ENCODE data around the gene POFUT1.
A peak's percentile ranks its signal among the peaks of the same experiment; 100 is the strongest.

The POFUT1 gene

DNA sequence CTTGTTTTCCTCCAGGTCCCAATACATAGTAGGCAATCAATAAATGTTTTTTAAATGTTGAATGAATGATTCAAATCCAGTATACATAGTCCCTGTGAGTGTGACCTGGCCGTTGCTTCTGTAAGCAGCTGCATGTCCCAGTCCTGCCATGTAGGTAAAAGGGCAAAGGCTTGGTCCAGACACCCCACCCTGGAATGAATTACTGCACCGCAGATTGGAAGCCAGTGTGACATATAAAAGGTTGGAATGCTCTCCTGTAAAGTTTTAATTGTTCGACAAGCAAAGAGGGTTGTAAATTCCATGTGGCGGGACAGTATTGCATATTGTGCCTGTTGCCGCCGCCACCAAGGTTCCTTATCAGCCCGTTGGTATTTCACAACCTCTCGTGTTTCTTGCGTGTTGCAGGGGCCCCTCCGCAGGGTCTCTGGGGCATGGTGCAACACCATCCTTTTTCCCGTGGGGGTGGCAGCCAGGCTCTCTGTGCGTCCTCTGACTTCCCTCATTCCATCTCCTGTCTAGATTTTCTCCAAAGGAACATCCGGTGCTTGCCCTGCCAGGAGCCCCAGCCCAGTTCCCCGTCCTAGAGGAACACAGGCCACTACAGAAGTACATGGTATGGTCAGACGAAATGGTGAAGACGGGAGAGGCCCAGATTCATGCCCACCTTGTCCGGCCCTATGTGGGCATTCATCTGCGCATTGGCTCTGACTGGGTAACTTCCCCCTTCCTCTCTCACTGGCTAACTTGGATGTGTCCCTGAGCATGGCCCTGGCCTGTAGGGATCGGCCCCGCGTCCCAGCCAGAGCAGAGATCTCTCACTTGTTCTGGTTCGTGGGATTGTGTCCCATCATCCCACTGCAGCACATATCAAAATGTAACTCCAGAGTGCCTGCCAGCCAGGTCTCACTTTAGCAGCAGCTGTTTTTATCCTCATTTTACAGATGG is 20.3 kb downstream of the POFUT1 start:
- Histone ChIP-seq H3K18ac (ENCODE audit: low read length) (no peak overlapping the region), H3K4me1 (ENCODE audit: control insufficient read depth in 2 of 2, insufficient read depth in 1 of 2, low read depth in 1 of 2, low read length in 2 of 2) (no peaks in the 10 kb centered on the region), H3K9me3 (replicated peaks in 1 of 2; ENCODE audit: control insufficient read depth in 2 of 2, insufficient read depth in 1 of 2, low read depth in 1 of 2, low read length in 2 of 2) (no peaks in the 10 kb centered on the region), H4K8ac (ENCODE audit: low read depth, low read length) (no peak overlapping the region), H3K9ac (ENCODE audit: low read depth, low read length, poor library complexity) (no peak overlapping the region), H3K79me1 (ENCODE audit: low read depth, low read length) (no peaks in the 10 kb centered on the region), H2BK12ac (ENCODE audit: low read length) (no peak overlapping the region), H3K36me3 (replicated peaks in 1 of 2; ENCODE audit: control insufficient read depth in 2 of 2, insufficient read depth in 2 of 2, low read length in 2 of 2) (peaks cover 39 to 85% of the 10 kb centered on the region in 2 donors), H4K91ac (ENCODE audit: low read depth, low read length, poor library complexity) (no peak overlapping the region), H3K4me3 (ENCODE audit: low read length in 2 of 2) (no peak overlapping the region), H2BK15ac (ENCODE audit: low read length) (no peak overlapping the region), H2BK5ac (ENCODE audit: low read length) (no peak overlapping the region), H3K27ac (replicated peaks; ENCODE audit: low read length) (no peak overlapping the region), H3K4me2 (ENCODE audit: insufficient read depth, low read length, poor library complexity, severe bottlenecking) (no peak overlapping the region), H2BK120ac (ENCODE audit: low read depth, low read length) (no peak overlapping the region), H2AFZ (ENCODE audit: low read length) (no peak overlapping the region), H2AK5ac (ENCODE audit: low read depth, low read length) (no peak overlapping the region), H3K27me3 (ENCODE audit: control insufficient read depth in 3 of 3, insufficient read depth in 3 of 3, low read depth in 1 of 3, low read length in 3 of 3) (no peaks in the 10 kb centered on the region), H3K4ac (ENCODE audit: low read length) (no peak overlapping the region), H3K23ac (ENCODE audit: low read depth, low read length, poor library complexity) (no peak overlapping the region), H3K14ac (ENCODE audit: low read length) (no peak overlapping the region)
- no peak for DNase-seq (ENCODE audit: low spot score)
- no CpG with 5 or more reads among the region's 22 CpGs for WGBS, 2 donors (ENCODE audit: extremely low coverage in 2 of 2, insufficient read length in 2 of 2, insufficient replicate concordance in 1 of 2)

DNA sequence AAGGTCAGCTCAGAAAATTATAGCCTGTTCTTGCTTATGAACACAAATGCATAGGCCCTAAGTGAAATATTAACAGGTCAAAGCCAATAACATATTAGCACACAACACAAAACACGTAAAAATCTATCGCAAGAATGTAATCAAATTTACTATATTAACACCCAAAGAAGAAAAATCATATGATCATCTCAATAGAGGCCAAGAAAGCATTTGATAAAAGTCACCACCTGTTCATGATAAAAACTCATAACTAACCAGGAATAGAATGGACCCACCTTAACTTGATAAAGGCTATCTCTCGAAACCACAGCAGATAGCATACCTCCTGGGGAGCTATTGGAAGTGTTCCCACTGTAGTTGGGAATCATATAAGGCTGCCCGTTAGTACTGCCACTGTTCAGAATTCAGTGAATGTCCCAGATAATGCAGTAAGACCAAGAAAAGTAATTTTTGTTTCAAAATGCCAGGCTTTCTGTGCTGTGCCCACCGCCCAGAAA is 21.6 kb downstream of the POFUT1 start:
- Histone ChIP-seq H3K9me3 (replicated peaks in 1 of 2; ENCODE audit: control insufficient read depth in 2 of 2, insufficient read depth in 1 of 2, low read depth in 1 of 2, low read length in 2 of 2) (no peaks in the 10 kb centered on the region), H2BK12ac (ENCODE audit: low read length) (no peak overlapping the region), H3K4me3 (ENCODE audit: low read length in 2 of 2) (no peak overlapping the region), H3K4ac (ENCODE audit: low read length) (no peak overlapping the region), H3K4me2 (ENCODE audit: insufficient read depth, low read length, poor library complexity, severe bottlenecking) (no peak overlapping the region), H3K27me3 (ENCODE audit: control insufficient read depth in 3 of 3, insufficient read depth in 3 of 3, low read depth in 1 of 3, low read length in 3 of 3) (no peaks in the 10 kb centered on the region), H4K8ac (ENCODE audit: low read depth, low read length) (no peak overlapping the region), H3K14ac (ENCODE audit: low read length) (no peak overlapping the region), H2BK120ac (ENCODE audit: low read depth, low read length) (no peak overlapping the region), H2BK5ac (ENCODE audit: low read length) (no peak overlapping the region), H3K9ac (ENCODE audit: low read depth, low read length, poor library complexity) (no peak overlapping the region), H3K79me1 (ENCODE audit: low read depth, low read length) (no peaks in the 10 kb centered on the region), H3K27ac (replicated peaks; ENCODE audit: low read length) (no peak overlapping the region), H4K91ac (ENCODE audit: low read depth, low read length, poor library complexity) (no peak overlapping the region), H3K18ac (ENCODE audit: low read length) (no peak overlapping the region), H3K36me3 (replicated peaks in 1 of 2; ENCODE audit: control insufficient read depth in 2 of 2, insufficient read depth in 2 of 2, low read length in 2 of 2) (peaks cover 44 to 88% of the 10 kb centered on the region in 2 donors), H2AFZ (ENCODE audit: low read length) (no peak overlapping the region), H2AK5ac (ENCODE audit: low read depth, low read length) (no peak overlapping the region), H2BK15ac (ENCODE audit: low read length) (no peak overlapping the region), H3K4me1 (ENCODE audit: control insufficient read depth in 2 of 2, insufficient read depth in 1 of 2, low read depth in 1 of 2, low read length in 2 of 2) (no peaks in the 10 kb centered on the region), H3K23ac (ENCODE audit: low read depth, low read length, poor library complexity) (no peak overlapping the region)
- DNase-seq (ENCODE audit: low spot score): no peak
- 100% methylated on average over 2 of the region's 5 CpGs; no CpG with 5 or more reads in 1 of the 2 donors for WGBS, 2 donors (ENCODE audit: extremely low coverage in 2 of 2, insufficient read length in 2 of 2, insufficient replicate concordance in 1 of 2)

DNA sequence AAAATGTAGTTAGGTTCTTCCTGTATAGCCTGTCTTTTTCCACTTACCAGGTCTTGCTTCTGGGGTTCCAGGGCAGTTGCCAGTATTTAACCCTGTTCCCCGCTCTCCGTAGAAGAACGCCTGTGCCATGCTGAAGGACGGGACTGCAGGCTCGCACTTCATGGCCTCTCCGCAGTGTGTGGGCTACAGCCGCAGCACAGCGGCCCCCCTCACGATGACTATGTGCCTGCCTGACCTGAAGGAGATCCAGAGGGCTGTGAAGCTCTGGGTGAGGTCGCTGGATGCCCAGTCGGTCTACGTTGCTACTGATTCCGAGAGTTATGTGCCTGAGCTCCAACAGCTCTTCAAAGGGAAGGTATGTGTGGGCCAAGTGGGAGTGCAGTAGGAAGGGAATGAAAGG is 23.0 kb downstream of the POFUT1 start:
- Histone ChIP-seq H2BK5ac (ENCODE audit: low read length) (no peak overlapping the region), H4K91ac (ENCODE audit: low read depth, low read length, poor library complexity) (no peak overlapping the region), H2AFZ (ENCODE audit: low read length) (no peak overlapping the region), H3K4me1 (ENCODE audit: control insufficient read depth in 2 of 2, insufficient read depth in 1 of 2, low read depth in 1 of 2, low read length in 2 of 2) (no peaks in the 10 kb centered on the region), H3K9ac (ENCODE audit: low read depth, low read length, poor library complexity) (no peak overlapping the region), H3K18ac (ENCODE audit: low read length) (no peak overlapping the region), H3K23ac (ENCODE audit: low read depth, low read length, poor library complexity) (peak overlapping the region; percentile 46), H3K27ac (replicated peaks; ENCODE audit: low read length) (no peak overlapping the region), H2BK15ac (ENCODE audit: low read length) (no peak overlapping the region), H3K9me3 (replicated peaks in 1 of 2; ENCODE audit: control insufficient read depth in 2 of 2, insufficient read depth in 1 of 2, low read depth in 1 of 2, low read length in 2 of 2) (no peaks in the 10 kb centered on the region), H4K8ac (ENCODE audit: low read depth, low read length) (no peak overlapping the region), H2AK5ac (ENCODE audit: low read depth, low read length) (no peak overlapping the region), H3K79me1 (ENCODE audit: low read depth, low read length) (no peaks in the 10 kb centered on the region), H2BK12ac (ENCODE audit: low read length) (no peak overlapping the region), H3K4me2 (ENCODE audit: insufficient read depth, low read length, poor library complexity, severe bottlenecking) (no peak overlapping the region), H3K27me3 (ENCODE audit: control insufficient read depth in 3 of 3, insufficient read depth in 3 of 3, low read depth in 1 of 3, low read length in 3 of 3) (no peaks in the 10 kb centered on the region), H3K14ac (ENCODE audit: low read length) (no peak overlapping the region), H3K4ac (ENCODE audit: low read length) (no peak overlapping the region), H2BK120ac (ENCODE audit: low read depth, low read length) (no peak overlapping the region), H3K36me3 (replicated peaks in 1 of 2; ENCODE audit: control insufficient read depth in 2 of 2, insufficient read depth in 2 of 2, low read length in 2 of 2) (peaks cover 47 to 92% of the 10 kb centered on the region in 2 donors), H3K4me3 (ENCODE audit: low read length in 2 of 2) (no peak overlapping the region)
- WGBS, 2 donors (ENCODE audit: extremely low coverage in 2 of 2, insufficient read length in 2 of 2, insufficient replicate concordance in 1 of 2): no CpG with 5 or more reads among the region's 13 CpGs
- DNase-seq (ENCODE audit: low spot score): no peak

DNA sequence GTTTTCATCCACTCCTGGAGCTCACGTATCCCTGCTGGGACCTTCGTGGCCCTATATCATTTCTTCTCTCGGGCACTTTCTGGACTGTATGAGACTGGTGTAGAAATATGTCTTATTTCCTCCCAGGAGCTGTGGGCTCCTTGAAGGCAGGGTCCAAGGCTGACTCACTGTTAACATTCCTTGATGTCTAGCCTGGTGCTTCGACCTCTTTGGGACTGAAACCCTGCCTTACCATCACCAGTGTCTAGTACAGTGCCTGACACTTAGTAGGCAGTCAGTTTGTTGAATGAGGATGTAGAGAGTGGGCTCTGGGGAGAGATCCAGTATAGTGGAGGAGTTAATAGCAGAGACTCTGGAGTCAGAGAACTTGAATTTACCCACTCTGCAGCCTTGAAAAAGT is 23.6 kb downstream of the POFUT1 start:
- H3K27ac ChIP-seq (replicated peaks; ENCODE audit: low read length): no peak overlapping the region
- no CpG with 5 or more reads among the region's 4 CpGs for WGBS, 2 donors (ENCODE audit: extremely low coverage in 2 of 2, insufficient read length in 2 of 2, insufficient replicate concordance in 1 of 2)

More for the DNA sequence above, 23.6 kb downstream of the POFUT1 start:
- Histone ChIP-seq H3K27me3 (ENCODE audit: control insufficient read depth in 3 of 3, insufficient read depth in 3 of 3, low read depth in 1 of 3, low read length in 3 of 3) (no peaks in the 10 kb centered on the region), H3K4ac (ENCODE audit: low read length) (no peak overlapping the region), H3K4me1 (ENCODE audit: control insufficient read depth in 2 of 2, insufficient read depth in 1 of 2, low read depth in 1 of 2, low read length in 2 of 2) (no peaks in the 10 kb centered on the region), H3K4me3 (ENCODE audit: low read length in 2 of 2) (no peak overlapping the region), H4K8ac (ENCODE audit: low read depth, low read length) (no peak overlapping the region), H3K79me1 (ENCODE audit: low read depth, low read length) (no peaks in the 10 kb centered on the region), H3K18ac (ENCODE audit: low read length) (no peak overlapping the region), H2BK15ac (ENCODE audit: low read length) (no peak overlapping the region), H3K36me3 (replicated peaks in 1 of 2; ENCODE audit: control insufficient read depth in 2 of 2, insufficient read depth in 2 of 2, low read length in 2 of 2) (peaks cover 46 to 92% of the 10 kb centered on the region in 2 donors), H3K9me3 (replicated peaks in 1 of 2; ENCODE audit: control insufficient read depth in 2 of 2, insufficient read depth in 1 of 2, low read depth in 1 of 2, low read length in 2 of 2) (no peaks in the 10 kb centered on the region), H4K91ac (ENCODE audit: low read depth, low read length, poor library complexity) (no peak overlapping the region), H3K14ac (ENCODE audit: low read length) (no peak overlapping the region), H2BK12ac (ENCODE audit: low read length) (no peak overlapping the region), H2AFZ (ENCODE audit: low read length) (no peak overlapping the region), H3K23ac (ENCODE audit: low read depth, low read length, poor library complexity) (no peak overlapping the region), H2AK5ac (ENCODE audit: low read depth, low read length) (no peak overlapping the region), H3K4me2 (ENCODE audit: insufficient read depth, low read length, poor library complexity, severe bottlenecking) (no peak overlapping the region), H3K9ac (ENCODE audit: low read depth, low read length, poor library complexity) (no peak overlapping the region), H2BK120ac (ENCODE audit: low read depth, low read length) (no peak overlapping the region), H2BK5ac (ENCODE audit: low read length) (no peak overlapping the region)
- no peak for DNase-seq (ENCODE audit: low spot score)
